HCT116 (cell line): ENCODE results near the gene CTBP1. TPM values are rescaled to one million over a fixed set of nuclear protein-coding genes. Genes with fewer than 3 reads are reported as not detected.

Source experiments
- ATAC-seq: fragments of 200-7000 bp; cut with Tn5 transposase; 2 replicates; pipeline ENCODE4 v1.9.1; 2020; ENCODE audit warnings: mild to moderate bottlenecking, moderate library complexity
- BruUV-seq: library from RNA; stranded (reverse); fragments of 400-500 nt; replicated peaks from 2 replicates; lab custom pipeline; 2021; lab: Mats Ljungman, UMichigan
- CTCF ChIA-PET: fragments of 300-600 bp; sonication (Branson Sonifier 250); formaldehyde crosslinking; loops from one replicate; lab custom pipeline; 2021; ENCODE audit warnings: antibody characterized with exemption; lab: Charles Lee
- POLR2A ChIA-PET: fragments of 300-600, 350-600 bp; sonication (Branson Sonifier 250); formaldehyde crosslinking; loops from one replicate; lab custom pipeline; 2021; ENCODE audit warnings: antibody characterized with exemption; lab: Charles Lee
- RAD21 ChIA-PET, 2 experiments: fragments of 300-600 bp; sonication (Branson Sonifier 250); formaldehyde crosslinking; loops; one replicate each; lab custom pipeline; 2023; ENCODE audit warnings: low total read pairs in 2 of 2; ENCODE audit not compliant: uncharacterized antibody in 2 of 2, unreplicated experiment in 2 of 2, low non-redundant PET in 1 of 2; lab: Charles Lee
- DNase-seq: peaks from one replicate; pipeline ENCODE4 v3.0.0-alpha.2; 2010; ENCODE audit warnings: low read depth, low spot score
- H2AFZ ChIP-seq: fragments of 200-600 bp; shearing (Covaris generic), sonication (generic); 2 replicates; pipeline ENCODE4 v1.6.1; 2017; ENCODE audit warnings: low read depth, mixed run types, mixed read lengths, antibody characterized with exemption, low read length; ENCODE audit not compliant: poor library complexity, severe bottlenecking
- H3K27ac ChIP-seq: 2 replicates; pipeline ENCODE4 v1.5.1; 2012; ENCODE audit warnings: low read depth, low read length
- H3K27me3 ChIP-seq: fragments of 200-600 bp; sonication (generic); 2 replicates; pipeline ENCODE4 v1.6.1; 2016; ENCODE audit warnings: mixed run types, low read length, mixed read lengths; ENCODE audit not compliant: insufficient read depth
- H3K36me3 ChIP-seq, 2 experiments: fragments of 200-500 bp in 1 of 2; fragments of 200-600 bp in 1 of 2; sonication (Bioruptor generic) in 1 of 2; sonication (generic) in 1 of 2; 2 replicates each; pipeline versions ENCODE4 v1.5.1 to v1.6.1; 2014 to 2016; ENCODE audit warnings: low read length in 2 of 2, inconsistent platforms in 1 of 2, mixed read lengths in 1 of 2, mixed run types in 1 of 2; ENCODE audit not compliant: insufficient read depth in 2 of 2, control insufficient read depth in 1 of 2
- H3K4me1 ChIP-seq, 2 experiments: fragments of 200-600 bp in 1 of 2; sonication (generic) in 1 of 2; 2 replicates each; pipeline versions ENCODE4 v1.5.1 to v1.6.1; 2012 to 2017; ENCODE audit warnings: low read length in 2 of 2, inconsistent platforms in 1 of 2, mild to moderate bottlenecking in 1 of 2, mixed read lengths in 1 of 2, mixed run types in 1 of 2, moderate library complexity in 1 of 2; ENCODE audit not compliant: insufficient read depth in 2 of 2, control insufficient read depth in 1 of 2
- H3K4me2 ChIP-seq: fragments of 200-600 bp; sonication (generic); 2 replicates; pipeline ENCODE4 v1.6.1; 2017; ENCODE audit warnings: mixed run types, low read length, mixed read lengths
- H3K4me3 ChIP-seq, 2 experiments: fragments of 200-600 bp in 1 of 2; sonication (generic) in 1 of 2; replicated peaks in 1 of 2; 2 replicates each; pipeline ENCODE4 v1.5.1; 2011 to 2016; ENCODE audit warnings: low read length in 2 of 2, control low read depth in 1 of 2, low read depth in 1 of 2, mild to moderate bottlenecking in 1 of 2, mixed read lengths in 1 of 2, mixed run types in 1 of 2
- H3K79me2 ChIP-seq: fragments of 200-600 bp; sonication (generic); 2 replicates; pipeline ENCODE4 v1.6.1; 2017; ENCODE audit warnings: mild to moderate bottlenecking, mixed run types, low read length, moderate library complexity, mixed read lengths; ENCODE audit not compliant: insufficient read depth
- H3K9ac ChIP-seq: fragments of 200-600 bp; sonication (generic); 2 replicates; pipeline ENCODE4 v1.6.1; 2016; ENCODE audit warnings: low read length, mixed read lengths
- H3K9me2 ChIP-seq: fragments of 200-600 bp; sonication (generic), shearing (Covaris generic); 2 replicates; pipeline ENCODE4 v1.6.1; 2017; ENCODE audit warnings: mixed run types, mild to moderate bottlenecking, moderate library complexity; ENCODE audit not compliant: insufficient read depth
- H3K9me3 ChIP-seq, 2 experiments: fragments of 200-500 bp in 1 of 2; fragments of 200-600 bp in 1 of 2; sonication (Bioruptor generic) in 1 of 2; sonication (generic) in 1 of 2; 2 replicates each; pipeline ENCODE4 v1.6.1; 2014 to 2017; ENCODE audit warnings: low read length in 2 of 2, mixed read lengths in 2 of 2, inconsistent platforms in 1 of 2, low read depth in 1 of 2, mild to moderate bottlenecking in 1 of 2, mixed run types in 1 of 2, moderate library complexity in 1 of 2; ENCODE audit not compliant: control insufficient read depth in 1 of 2, insufficient read depth in 1 of 2
- H4K20me1 ChIP-seq: fragments of 200-600 bp; sonication (generic), shearing (Covaris generic); 2 replicates; pipeline ENCODE4 v1.6.1; 2017; ENCODE audit warnings: mixed run types, mild to moderate bottlenecking, moderate library complexity; ENCODE audit not compliant: insufficient read depth
- ATF3 ChIP-seq: IDR thresholded peaks from 2 replicates; pipeline ENCODE4 v1.6.1; 2012
- CBX3 ChIP-seq: IDR thresholded peaks from 2 replicates; pipeline ENCODE4 v1.6.1; 2012; ENCODE audit warnings: low read depth
- CEBPB ChIP-seq: IDR thresholded peaks from 2 replicates; pipeline ENCODE4 v1.6.1; 2012; ENCODE audit warnings: low read depth
- EGR1 ChIP-seq: IDR thresholded peaks from 2 replicates; pipeline ENCODE4 v1.6.1; 2012; ENCODE audit warnings: low read depth
- ELF1 ChIP-seq: IDR thresholded peaks from 2 replicates; pipeline ENCODE4 v1.6.1; 2012; ENCODE audit warnings: low read depth, borderline replicate concordance
- EZH2 ChIP-seq: fragments of 200-600 bp; sonication (generic); IDR thresholded peaks from 2 replicates; pipeline ENCODE4 v1.6.1; 2017; ENCODE audit warnings: antibody characterized with exemption, mixed run types
- EZH2phosphoT487 ChIP-seq: fragments of 200-600 bp; IDR thresholded peaks from 2 replicates; pipeline ENCODE4 v1.6.1; 2018; ENCODE audit warnings: antibody characterized with exemption, borderline replicate concordance
- FOSL1 ChIP-seq: IDR thresholded peaks from 2 replicates; pipeline ENCODE4 v1.6.1; 2012; ENCODE audit warnings: low read depth
- JUND ChIP-seq: IDR thresholded peaks from 2 replicates; pipeline ENCODE4 v1.6.1; 2012
- MAX ChIP-seq: IDR thresholded peaks from 2 replicates; pipeline ENCODE4 v1.6.1; 2012
- POLR2A ChIP-seq: IDR thresholded peaks from 2 replicates; pipeline ENCODE4 v1.7.0; 2011; ENCODE audit warnings: borderline replicate concordance; ENCODE audit not compliant: insufficient read depth, insufficient read length; ENCODE audit errors: extremely low read depth
- RAD21 ChIP-seq: IDR thresholded peaks from 2 replicates; pipeline ENCODE4 v1.6.1; 2012; ENCODE audit warnings: low read depth, mild to moderate bottlenecking
- SP1 ChIP-seq: IDR thresholded peaks from 2 replicates; pipeline ENCODE4 v1.6.1; 2012; ENCODE audit warnings: low read depth
- SRF ChIP-seq: IDR thresholded peaks from 2 replicates; pipeline ENCODE4 v1.6.1; 2012; ENCODE audit warnings: low read depth
- YY1 ChIP-seq: IDR thresholded peaks from 2 replicates; pipeline ENCODE4 v1.6.1; 2011; ENCODE audit warnings: low read length, low read depth, moderate library complexity, mild to moderate bottlenecking; ENCODE audit not compliant: insufficient replicate concordance; ENCODE audit errors: extremely low read depth
- ZFX ChIP-seq: fragments of 450-650 bp; IDR thresholded peaks from 2 replicates; pipeline ENCODE4 v1.6.1; 2017
- intact Hi-C: fragments of 100-400 bp; cut with micrococcal nuclease; formaldehyde crosslinking; loops from 2 replicates; pipeline ENCODE4 v1.10.0; 2022
- total RNA-seq: library from RNA; stranded (reverse); gene quantifications from one replicate; pipeline ENCODE4 v1.2.1, GENCODE V29; 2021; ENCODE audit not compliant: unreplicated experiment

CTBP1 gene
- total RNA-seq, 1 experiment from 2014 or later, result 175 TPM

GRCh38 chr4:1261107-1261928 lies 12.4 kb upstream of the CTBP1 start:
- Histone ChIP-seq H3K4me3 (no peak overlapping the region), H4K20me1 (no peaks in the 10 kb centered on the region), H3K4me2 (no peak overlapping the region), H3K9ac (no peak overlapping the region), H3K79me2 (no peaks in the 10 kb centered on the region), H2AFZ (no peak overlapping the region), H3K27me3 (no peaks in the 10 kb centered on the region), H3K27ac (no peak overlapping the region), H3K9me2 (no peaks in the 10 kb centered on the region), H3K4me1 (no peaks in the 10 kb centered on the region), H3K9me3 (0 out of 4 replicates have a peak, but pooled peaks cover 0 to 3% of the 10 kb centered on the region in 2 experiments), H3K36me3 (no peaks in the 10 kb centered on the region)
- ChIA-PET CTCF (no interaction called here), POLR2A (no interaction called here), RAD21 (no interaction called here)
- TF ChIP-seq CEBPB, result no peak
- no peak for TF ChIP-seq YY1
- no peak for TF ChIP-seq ATF3
- TF ChIP-seq EGR1, result no peak
- no peak for TF ChIP-seq CBX3
- TF ChIP-seq JUND, result no peak
- no peak for TF ChIP-seq POLR2A
- DNase-seq (no peak), ATAC-seq (no peak)
- BruUV-seq, result no TSS peak
- intact Hi-C loops, result no loop called here

GRCh38 chr4:1260418-1261106 lies 11.6 kb upstream of the CTBP1 start:
- Histone ChIP-seq H3K79me2 (no peaks in the 10 kb centered on the region), H3K27me3 (no peaks in the 10 kb centered on the region), H3K4me3 (no peak overlapping the region), H4K20me1 (no peaks in the 10 kb centered on the region), H3K27ac (no peak overlapping the region), H3K9me2 (no peaks in the 10 kb centered on the region), H3K9ac (no peak overlapping the region), H2AFZ (no peak overlapping the region), H3K4me1 (no peaks in the 10 kb centered on the region), H3K36me3 (no peaks in the 10 kb centered on the region), H3K4me2 (no peak overlapping the region), H3K9me3 (0 out of 4 replicates have a peak, but pooled peaks cover 3 to 5% of the 10 kb centered on the region in 2 experiments)
- no peak for TF ChIP-seq JUND
- TF ChIP-seq YY1, result no peak
- no peak for TF ChIP-seq EGR1
- TF ChIP-seq SRF, result no peak
- no peak for TF ChIP-seq FOSL1
- TF ChIP-seq EZH2phosphoT487, result no peak
- TF ChIP-seq ELF1, result no peak
- TF ChIP-seq SP1, result no peak
- no peak for TF ChIP-seq RAD21
- TF ChIP-seq ZFX, result no peak
- no peak for TF ChIP-seq POLR2A
- TF ChIP-seq MAX, result no peak
- TF ChIP-seq CBX3, result no peak
- TF ChIP-seq EZH2, result no peak
- BruUV-seq, result no TSS peak
- ATAC-seq (no peak), DNase-seq (no peak)
- intact Hi-C loops, result no loop called here
- ChIA-PET RAD21 (no interaction called here), POLR2A (no interaction called here), CTCF (no interaction called here)
